Fibroblast of villous mesenchyme (primary cell): ENCODE measurements around the gene SRRM2. TPM values are rescaled to one million over a fixed set of nuclear protein-coding genes. Genes with fewer than 3 reads are reported as not detected.

Source experiments
- DNase-seq: peaks from one replicate; pipeline ENCODE4 v3.0.0-alpha.2; 2010; ENCODE audit warnings: low read depth
- H3K4me3 ChIP-seq: 2 replicates; pipeline ENCODE4 v1.5.1; 2011; ENCODE audit warnings: low read depth, mild to moderate bottlenecking, low read length
- CTCF ChIP-seq: IDR thresholded peaks from 2 replicates; pipeline ENCODE4 v1.5.1; 2012; ENCODE audit warnings: low read depth, mild to moderate bottlenecking, low read length; ENCODE audit not compliant: insufficient read depth
- total RNA-seq: library from RNA; depleted of rRNA; stranded (reverse); fragments of >200 nt; gene quantifications from 2 replicates; pipeline ENCODE4 v1.2.3, GENCODE V29; 2012

SRRM2 gene
- total RNA-seq, 1 donor: 62.2 TPM

DNA sequence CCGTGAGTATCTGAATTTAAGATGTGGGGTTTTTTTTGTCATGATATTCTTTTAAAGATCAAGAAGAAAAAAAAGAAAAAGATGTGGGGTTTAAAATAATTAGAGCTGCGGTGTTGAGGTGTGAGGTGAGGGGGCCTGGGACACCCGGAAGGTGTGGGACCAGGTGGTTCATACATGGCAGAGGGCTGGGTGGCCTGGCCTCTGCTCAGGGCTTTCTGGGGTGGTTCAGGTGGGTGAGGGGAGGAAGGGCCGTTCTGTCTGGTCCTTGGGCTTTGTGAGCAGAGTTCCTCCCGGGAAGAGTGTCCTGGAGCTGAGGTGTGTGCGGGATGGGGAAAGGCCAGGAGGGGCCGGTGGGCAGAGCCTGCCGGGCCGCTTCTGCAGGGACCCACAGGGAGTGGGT is 37.4 kb upstream of the SRRM2 start:
- no peak overlapping the region for H3K4me3 ChIP-seq
- DNase-seq: no peak
- no peak for TF ChIP-seq CTCF

DNA sequence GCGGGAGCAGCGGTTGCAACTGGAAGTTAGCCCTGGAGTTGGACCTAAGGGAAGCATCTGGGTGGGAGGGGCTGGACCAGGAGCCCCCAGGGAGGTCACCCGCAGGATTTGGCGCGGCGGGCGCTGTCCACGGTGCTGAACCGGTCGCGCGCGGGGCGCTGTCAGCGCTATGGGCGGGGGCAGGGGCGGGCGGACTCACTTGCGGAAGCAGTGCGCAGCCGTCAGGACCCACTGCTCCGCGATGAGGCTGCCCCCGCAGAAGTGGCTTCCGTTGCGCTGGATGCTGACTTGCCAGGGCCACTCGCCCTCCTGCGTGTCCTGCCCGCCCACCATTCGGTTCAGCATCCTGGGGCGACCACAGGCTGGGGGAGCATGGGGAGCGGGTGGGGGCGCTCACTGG is 36.9 kb upstream of the SRRM2 start:
- no peak overlapping the region for H3K4me3 ChIP-seq
- TF ChIP-seq CTCF: no peak
- peak; percentile 57 for DNase-seq

DNA sequence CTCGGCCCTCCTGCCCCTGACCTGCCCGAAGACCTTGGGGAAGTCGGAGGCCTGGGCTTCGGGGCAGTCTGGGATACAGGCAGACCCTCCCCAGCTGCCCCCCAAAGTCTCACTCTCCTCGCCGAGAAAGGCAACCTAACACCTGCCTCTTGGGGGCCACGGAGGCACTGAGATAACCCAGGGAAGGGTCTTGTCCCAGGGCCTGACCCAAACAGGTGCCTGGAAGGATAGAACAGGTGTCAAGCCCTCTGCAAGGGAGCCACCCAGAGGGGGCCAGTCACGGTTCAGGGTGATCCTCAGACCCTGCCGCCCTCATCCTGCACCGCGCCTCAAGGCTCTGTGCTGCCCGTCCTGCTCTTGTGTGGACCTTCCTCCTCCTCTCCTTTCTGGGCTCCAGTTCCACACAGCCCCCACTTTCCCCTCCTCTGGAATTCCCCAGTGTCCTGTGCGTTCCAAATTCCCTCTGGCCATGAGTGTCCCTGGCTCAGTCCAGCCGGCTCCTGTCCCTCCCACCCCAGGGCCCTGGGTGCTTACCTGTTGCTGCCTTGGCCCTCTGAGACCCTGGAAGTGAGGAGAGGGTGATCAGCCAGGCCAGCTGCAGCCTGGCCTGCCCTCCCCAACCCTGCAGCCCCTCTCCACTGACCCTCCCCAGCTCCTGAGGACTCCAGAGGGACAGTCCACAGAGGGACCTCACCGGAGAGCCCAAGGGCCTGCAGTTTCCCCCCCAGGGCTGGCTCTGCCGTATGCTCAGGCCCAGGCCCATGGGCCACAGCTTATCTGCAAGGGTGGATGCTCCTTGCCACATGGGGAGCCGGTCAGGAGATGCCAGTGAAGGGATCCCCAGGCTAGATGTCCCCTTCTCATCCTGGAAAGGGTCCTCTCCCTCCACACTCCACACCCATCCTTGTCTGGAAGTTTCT is 36.2 kb upstream of the SRRM2 start:
- no peak overlapping the region for H3K4me3 ChIP-seq
- DNase-seq: no peak
- TF ChIP-seq CTCF: no peak

DNA sequence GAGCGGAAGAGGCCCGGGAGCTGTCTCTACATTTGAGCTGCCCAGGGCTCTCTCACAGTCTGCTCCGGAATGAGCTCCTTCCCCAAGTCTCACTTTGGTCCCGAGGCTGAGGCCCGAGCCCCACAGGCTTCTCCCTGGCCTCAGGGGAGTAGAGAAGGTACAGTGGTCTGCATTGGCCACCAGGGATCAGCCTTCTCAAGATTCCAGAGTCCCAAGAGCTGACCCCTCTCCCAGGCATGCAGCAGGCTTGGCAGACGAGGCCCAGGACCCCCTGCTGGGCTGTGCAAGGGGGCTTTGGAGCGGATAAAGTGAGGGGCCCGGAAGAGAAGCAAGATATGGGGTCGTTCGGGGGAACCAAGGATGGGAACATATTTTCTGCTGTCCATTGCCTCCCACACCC is 35.5 kb upstream of the SRRM2 start:
- H3K4me3 ChIP-seq: no peak overlapping the region
- TF ChIP-seq CTCF: no peak
- no peak for DNase-seq

DNA sequence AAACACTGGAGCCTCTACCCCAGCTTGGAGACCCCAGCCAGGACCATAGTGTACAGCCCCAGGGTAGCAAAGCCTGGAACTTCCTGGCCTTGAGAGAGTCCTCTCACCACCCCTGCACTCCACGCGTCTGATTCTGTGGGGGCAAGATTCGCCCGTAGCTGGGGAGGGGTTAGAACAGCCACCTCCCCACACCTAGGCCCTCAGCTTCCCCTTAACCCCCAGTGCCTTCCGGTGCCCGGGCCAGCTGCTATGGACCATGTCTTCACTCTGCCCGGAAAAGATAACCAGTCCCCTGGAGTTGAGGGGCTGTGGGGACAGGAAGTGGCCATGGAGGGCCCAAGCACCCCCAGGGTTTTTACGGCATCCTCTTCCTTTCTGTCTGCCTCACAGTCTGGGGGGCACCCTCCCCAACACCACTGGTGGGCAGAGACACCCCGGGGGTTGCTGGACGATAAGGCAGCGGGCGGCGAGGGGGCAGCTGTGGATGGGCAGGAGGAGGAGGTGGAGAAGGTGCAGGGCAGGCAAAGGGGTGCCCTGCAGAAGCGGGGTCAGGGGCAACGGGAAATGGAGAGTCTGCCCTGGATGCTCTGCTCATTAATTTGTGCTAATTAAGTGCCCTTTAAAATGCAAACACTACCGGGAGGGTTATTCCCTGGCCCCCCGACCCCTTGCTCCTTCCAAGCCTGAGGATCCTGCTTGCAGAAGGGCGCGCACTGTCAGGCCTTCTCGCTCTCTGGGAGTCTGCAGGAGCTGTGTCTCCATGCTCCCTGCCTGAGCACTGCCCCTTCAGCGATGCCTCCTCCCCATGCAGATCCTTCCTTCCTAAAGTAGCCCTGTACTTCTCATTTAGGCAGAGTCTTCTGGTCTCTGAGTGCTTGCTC is 34.8 kb upstream of the SRRM2 start:
- no peak for TF ChIP-seq CTCF
- H3K4me3 ChIP-seq: no peak overlapping the region
- no peak for DNase-seq

DNA sequence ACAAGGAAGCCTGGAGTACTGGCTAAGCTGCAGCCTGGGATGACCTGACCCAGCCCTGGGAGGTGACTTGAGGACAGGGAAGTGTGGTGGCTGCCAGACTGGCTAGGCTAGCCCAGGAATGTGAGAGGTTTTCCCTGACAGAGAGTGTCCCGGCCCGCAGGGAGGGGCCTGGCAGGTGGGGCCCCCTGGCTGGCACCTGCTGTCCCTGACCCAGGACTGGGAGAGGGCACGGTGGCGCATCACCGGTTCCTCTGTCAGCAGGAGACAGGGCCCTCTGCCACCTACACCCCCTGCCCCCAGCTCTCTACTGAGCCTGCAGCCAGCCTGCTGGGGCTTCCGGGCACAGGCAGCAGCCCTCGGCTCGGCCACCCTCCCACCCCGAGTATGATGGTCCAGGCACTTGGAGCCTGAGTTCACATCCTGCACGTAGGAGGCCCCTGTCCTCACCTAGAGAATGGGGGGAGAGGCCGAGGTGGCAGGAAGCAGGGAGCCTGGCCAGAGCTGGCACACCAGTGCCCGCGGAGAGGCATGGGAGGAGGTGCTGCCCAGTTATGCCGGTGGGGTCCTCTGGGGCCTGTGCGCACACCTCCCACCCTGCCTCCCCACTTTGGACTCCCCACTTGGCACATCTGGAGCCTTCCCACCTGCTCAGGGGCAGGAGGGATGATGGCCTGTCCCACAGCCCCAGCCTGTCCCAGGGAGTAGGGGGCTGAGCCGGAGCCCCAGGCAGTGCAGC is 32.9 kb upstream of the SRRM2 start:
- TF ChIP-seq CTCF: no peak
- H3K4me3 ChIP-seq: no peak overlapping the region
- DNase-seq: no peak
